Hindlimb muscle (tissue), 1 donor: ENCODE measurements around the gene EIF2S2. TPM values are rescaled to one million over a fixed set of nuclear protein-coding genes. Genes with fewer than 3 reads are reported as not detected.
A peak's percentile ranks its signal among the peaks of the same experiment; 100 is the strongest.
"Not testable (repeated sequence)": the region's sequence is repeated elsewhere in the genome, so short reads cannot be mapped to it uniquely, and the experiment has no call there.

Experiments used
- DNase-seq: peaks from one replicate; pipeline ENCODE4 v3.0.0-alpha.2; 2013
- polyA plus RNA-seq: library from polyadenylated mRNA; unstranded; fragments of 120-200 nt; gene quantifications from one replicate; pipeline ENCODE4 v1.2.1, GENCODE V29; 2013; ENCODE audit not compliant: insufficient read length

The EIF2S2 gene
- 41.2 TPM for polyA plus RNA-seq

DNA sequence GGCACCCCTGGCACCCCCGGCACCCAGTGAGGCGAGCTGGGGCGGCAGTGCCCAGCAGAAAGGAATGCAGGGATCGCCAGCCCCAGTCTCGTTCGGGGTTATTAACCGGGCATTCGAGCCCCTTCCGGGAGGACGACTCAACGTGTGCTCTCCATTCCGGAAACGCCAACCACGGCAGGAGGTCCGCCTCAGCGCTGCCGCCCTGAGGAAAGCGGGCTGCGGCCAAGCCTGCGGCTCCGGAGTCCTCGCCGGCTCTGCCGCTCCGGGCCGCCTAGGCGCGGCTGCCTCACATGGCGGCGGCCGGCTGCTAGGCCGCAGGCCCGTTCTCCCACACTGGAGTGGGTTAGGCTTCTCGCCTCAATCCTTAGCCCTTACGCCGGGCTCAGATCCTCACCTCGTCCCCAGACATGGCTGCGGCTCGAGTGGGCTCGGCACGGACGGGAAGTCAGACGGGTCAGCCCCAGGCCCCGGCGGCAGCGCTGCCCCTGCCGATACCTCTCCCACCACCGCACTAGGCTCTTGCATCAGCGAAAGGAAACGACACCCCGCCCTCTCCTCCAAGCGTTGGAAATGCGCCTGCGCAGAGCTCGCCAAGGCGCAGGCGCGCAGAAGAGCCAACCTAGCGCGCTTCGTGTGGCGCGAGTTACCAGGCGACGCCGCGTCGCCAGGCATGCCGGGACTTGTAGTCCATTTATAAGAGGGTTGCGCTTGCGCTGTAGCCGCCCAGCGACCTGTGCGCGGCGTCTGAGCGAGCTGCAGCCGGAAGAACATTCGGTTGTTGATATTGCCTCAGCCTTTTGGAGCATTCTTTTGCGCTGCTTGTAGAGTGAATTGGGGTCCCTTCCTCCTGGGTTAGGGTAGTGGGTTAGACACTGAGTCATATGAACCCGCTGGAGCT is at the start of gene EIF2S2:
EIF2S2 (minus strand) TSS at position 542 of the 898 bp plus-strand sequence; CDS start at position 409, 133 bp downstream.
- peak; percentile 100 for DNase-seq

DNA sequence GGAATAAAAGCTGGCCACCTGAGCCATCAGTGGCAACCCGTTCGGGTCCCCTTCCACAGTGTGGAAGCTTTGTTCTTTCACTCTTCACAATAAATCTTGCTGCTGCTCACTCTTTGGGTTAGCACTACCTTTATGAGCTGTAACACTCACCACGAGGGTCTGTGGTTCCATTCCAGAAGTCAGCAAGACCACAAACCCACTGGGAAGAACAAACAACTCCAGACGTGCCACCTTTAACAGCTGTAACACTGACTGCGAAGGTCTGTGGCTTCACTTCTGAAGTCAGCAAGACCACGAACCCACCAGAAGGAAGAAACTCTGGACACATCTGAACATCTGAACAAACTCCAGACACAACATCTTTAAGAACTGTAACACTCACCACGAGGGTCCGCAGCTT is 45.7 kb upstream of the EIF2S2 start:
- DNase-seq = not testable (repeated sequence)

- DNase-seq = no peak
Observed at GRCh38 chr20:34155836-34156235, 43.8 kb upstream of the EIF2S2 start.

- not testable (repeated sequence) for DNase-seq
Observed at GRCh38 chr20:34153169-34153568, 41.1 kb upstream of the EIF2S2 start.

DNA sequence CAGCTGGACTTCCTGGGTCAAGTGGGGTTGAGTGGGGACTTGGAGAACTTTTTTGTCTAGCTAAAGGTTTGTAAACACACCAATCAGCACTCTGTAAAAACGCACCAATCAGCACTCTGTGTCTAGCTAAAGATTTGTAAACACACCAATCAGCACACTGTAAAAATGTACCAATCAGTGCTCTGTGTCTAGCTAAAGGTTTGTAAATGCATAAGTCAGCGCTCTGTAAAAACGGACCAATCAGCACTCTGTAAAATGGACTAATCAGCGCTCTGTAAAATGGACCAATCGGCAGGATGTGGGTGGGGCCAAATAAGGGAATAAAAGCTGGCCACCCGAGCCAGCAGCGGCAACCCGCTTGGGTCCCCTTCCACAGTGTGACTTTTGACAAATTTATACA is 40.0 kb upstream of the EIF2S2 start:
- not testable (repeated sequence) for DNase-seq

GRCh38 chr20:34150306-34151000 is 38.4 kb upstream of the EIF2S2 start:
- DNase-seq = no peak

DNA sequence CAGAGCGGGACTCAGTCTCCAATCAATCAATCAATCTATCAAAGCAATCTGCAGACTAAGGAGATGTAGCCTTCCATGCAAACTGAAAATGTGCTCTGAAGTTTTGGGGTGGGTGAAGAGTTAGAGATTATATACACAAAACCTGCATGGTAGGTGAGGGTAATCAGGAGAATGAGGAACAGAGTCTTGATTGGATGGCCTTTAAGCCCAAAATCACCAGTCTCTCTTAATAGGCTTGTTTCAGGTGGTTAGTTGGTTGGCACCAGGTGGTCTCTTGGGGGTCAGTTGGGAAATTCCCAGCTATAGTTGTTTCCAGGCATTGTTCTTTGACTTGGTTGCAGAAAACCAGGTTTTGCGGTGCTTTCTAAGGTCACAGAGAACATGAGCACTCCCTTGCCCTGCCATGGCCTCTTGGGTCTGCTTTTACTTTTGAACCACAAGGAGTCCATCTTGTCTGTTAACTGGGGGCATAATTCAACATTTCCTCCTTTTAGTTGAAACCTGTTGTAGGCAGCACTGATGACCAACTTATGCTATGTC is 33.3 kb upstream of the EIF2S2 start:
- DNase-seq = no peak

DNA sequence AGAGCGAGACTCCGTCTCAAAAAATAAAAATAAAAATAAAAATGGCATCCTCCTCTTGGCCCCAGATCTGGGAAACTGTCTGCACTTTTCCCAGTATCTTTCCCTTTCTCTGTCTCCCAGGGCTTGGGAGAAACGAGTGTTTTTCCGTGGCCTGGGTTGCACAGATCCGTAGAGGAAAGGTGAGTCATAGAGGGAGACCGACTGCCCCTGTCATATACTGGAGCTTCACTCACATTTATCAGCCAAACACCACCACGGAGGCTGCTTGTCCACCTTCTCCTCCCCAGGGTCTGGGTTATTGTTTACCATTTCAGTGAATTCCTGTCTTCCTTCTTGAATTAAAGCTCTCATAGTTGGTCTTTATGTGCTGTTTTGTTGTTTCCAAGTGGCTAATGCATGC is 31.9 kb upstream of the EIF2S2 start:
- no peak for DNase-seq

GRCh38 chr20:34142121-34142520 is 30.1 kb upstream of the EIF2S2 start:
- no peak for DNase-seq

- DNase-seq = no peak
Observed at GRCh38 chr20:34141293-34141692, 29.2 kb upstream of the EIF2S2 start.

GRCh38 chr20:34135525-34136275 is 23.7 kb upstream of the EIF2S2 start:
- DNase-seq = not testable (repeated sequence)

GRCh38 chr20:34133365-34133860 is 21.4 kb upstream of the EIF2S2 start:
- DNase-seq = not testable (repeated sequence)

DNA sequence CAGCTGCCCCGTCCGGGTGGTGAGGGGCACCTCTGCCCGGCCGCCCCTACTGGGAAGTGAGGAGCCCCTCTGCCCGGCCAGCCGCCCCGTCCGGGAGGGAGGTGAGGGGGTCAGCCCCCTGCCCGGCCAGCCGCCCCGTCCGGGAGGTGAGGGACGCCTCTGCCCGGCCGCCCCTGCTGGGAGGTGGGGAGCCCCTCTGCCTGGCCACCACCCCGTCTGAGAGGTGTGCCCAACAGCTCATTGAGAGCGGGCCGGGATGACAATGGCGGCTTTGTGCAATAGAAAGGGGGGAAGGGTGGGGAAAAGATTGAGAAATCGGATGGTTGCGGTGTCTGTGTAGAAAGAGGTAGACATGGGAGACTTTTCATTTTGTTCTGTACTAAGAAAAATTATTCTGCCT is 20.9 kb upstream of the EIF2S2 start:
- DNase-seq = not testable (repeated sequence)

DNA sequence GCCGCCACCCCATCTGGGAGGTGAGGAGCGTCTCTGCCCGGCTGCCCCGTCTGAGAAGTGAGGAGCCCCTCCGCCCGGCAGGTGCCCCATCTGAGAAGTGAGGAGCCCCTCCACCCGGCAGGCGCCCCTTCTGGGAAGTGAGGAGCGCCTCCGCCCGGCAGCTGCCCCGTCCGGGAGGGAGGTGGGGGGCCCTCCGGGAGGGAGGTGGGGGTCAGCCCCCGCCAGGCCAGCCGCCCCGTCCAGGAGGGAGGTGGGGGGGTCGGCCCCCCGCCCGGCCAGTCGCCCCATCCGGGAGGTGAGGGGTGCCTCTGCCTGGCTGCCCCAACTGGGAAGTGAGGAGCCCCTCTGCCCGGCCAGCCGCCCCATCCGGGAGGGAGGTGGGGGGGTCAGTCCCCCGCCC is 20.4 kb upstream of the EIF2S2 start:
- DNase-seq = not testable (repeated sequence)

GRCh38 chr20:34131491-34131890 is 19.4 kb upstream of the EIF2S2 start:
- no peak for DNase-seq

DNA sequence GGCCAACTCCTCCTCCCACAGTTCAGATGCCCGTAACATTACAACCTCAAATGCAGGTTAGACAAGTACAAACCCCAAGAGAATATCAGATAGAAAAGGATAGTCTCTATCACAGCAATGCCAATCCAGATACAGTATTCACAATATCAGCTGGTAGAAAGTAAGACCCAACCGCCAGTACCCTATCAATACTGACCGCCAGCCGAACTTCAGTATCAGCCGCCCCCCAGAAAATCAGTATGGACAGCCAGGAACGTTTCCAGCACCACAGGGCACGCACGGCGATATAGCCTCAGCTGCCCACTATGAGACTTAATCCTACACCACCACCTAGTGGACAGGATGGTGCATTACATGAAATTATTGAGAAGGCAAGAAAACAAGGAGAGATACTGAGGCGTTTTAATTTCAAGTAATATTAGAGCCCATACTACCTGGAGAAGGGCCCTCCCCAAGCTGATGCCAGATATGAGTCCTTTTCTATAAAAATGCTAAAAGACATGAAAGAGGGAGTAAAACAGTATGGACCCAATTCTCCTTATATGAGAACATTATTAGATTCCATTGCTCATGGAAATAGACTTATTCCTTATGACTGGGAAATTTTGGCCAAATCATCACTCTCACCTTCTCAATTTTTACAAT is 17.6 kb upstream of the EIF2S2 start:
- peak; percentile 63 for DNase-seq

DNA sequence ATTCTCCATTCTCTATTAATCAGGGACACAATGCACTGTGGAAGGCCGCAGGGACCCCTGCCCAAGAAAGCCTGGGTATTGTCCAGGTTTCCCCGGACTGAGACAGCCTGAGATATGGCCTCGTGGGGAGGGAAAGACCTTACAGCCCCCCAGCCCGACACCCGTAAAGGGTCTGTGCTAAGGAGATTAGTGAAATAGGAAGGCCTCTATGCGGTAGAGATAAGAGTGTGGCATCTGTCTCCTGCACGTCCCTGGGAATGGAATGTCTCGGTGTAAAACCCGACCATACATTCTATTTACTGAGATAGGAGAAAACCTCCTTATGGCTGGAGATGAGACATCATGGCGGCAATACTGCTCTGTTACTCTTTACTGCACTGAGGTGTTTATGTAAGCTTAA is 15.7 kb upstream of the EIF2S2 start:
- DNase-seq = no peak

DNA sequence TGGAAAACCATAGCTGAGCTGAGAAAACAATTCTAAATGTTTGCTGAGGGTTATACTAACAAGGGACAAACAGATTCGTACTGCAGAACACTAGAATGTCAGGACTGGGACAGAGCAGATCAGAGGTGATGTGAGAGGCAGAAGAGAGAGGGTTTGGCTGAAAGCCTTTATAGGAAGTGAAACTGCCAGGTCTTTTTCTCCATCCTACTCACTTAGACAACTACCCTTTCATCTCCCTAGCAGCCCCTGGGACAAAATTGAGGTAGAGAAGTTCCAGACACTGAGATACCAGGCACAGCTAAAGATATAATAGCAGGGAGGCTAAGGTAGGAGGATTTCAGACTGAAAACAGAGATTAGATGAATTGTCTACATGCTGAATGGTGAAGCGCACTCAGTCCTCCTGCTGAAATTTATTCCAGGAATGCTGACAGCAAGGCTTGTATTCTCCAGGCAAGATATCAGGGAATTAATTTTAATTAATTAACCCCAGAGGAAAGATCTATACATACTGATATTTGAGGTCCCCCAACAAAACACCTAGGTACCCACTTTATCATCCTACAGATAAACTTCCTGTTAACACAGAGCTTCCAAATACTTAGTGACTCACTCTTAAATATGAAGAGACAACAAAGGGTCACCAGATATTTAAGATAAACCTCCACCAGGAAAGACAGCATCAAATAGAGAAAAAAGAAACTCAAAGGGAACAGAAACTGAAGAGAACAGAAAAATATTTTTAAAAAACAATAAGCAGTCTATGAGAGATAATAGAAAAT is 12.6 kb upstream of the EIF2S2 start:
- no peak for DNase-seq

- DNase-seq = no peak
Observed at GRCh38 chr20:34123309-34123708, 11.3 kb upstream of the EIF2S2 start.

GRCh38 chr20:34122274-34122980 is 10.4 kb upstream of the EIF2S2 start:
- no peak for DNase-seq
